Mesenchymal stem cell (in vitro differentiated cells and primary cell): ENCODE data around the gene PPP6R2.

Experiments
- DNase-seq: peaks from one replicate; pipeline ENCODE4 v3.0.0-alpha.2; 2013
- H2AFZ ChIP-seq: one replicate; pipeline ENCODE4 v1.6.1; 2013; ENCODE audit warnings: low read depth, mild to moderate bottlenecking, control low read depth, inconsistent platforms, low read length, moderate library complexity
- H2AK5ac ChIP-seq: 2 replicates; pipeline ENCODE4 v1.6.1; 2013; ENCODE audit warnings: low read length, moderate library complexity, mild to moderate bottlenecking, inconsistent platforms; ENCODE audit not compliant: severe bottlenecking
- H2BK120ac ChIP-seq: one replicate; pipeline ENCODE4 v1.6.1; 2013; ENCODE audit warnings: low read depth, mild to moderate bottlenecking, inconsistent platforms, low read length, moderate library complexity
- H2BK12ac ChIP-seq, 2 experiments: one replicate each; pipeline ENCODE4 v1.6.1; 2013; ENCODE audit warnings: inconsistent platforms in 2 of 2, low read length in 2 of 2, mild to moderate bottlenecking in 2 of 2, moderate library complexity in 2 of 2, control low read depth in 1 of 2
- H2BK15ac ChIP-seq: one replicate; pipeline ENCODE4 v1.6.1; 2013; ENCODE audit warnings: mild to moderate bottlenecking, low read depth, inconsistent platforms; ENCODE audit not compliant: poor library complexity, severe bottlenecking
- H2BK5ac ChIP-seq: 2 replicates; pipeline ENCODE4 v1.6.1; 2013; ENCODE audit warnings: low read depth, mild to moderate bottlenecking, low read length, control low read depth, inconsistent platforms; ENCODE audit not compliant: poor library complexity, severe bottlenecking
- H3K14ac ChIP-seq, 2 experiments: one replicate each; pipeline ENCODE4 v1.6.1; 2013; ENCODE audit warnings: inconsistent platforms in 2 of 2, low read length in 2 of 2, control low read depth in 1 of 2, mild to moderate bottlenecking in 1 of 2, moderate library complexity in 1 of 2
- H3K18ac ChIP-seq, 2 experiments: one replicate each; pipeline ENCODE4 v1.6.1; 2013; ENCODE audit warnings: inconsistent platforms in 2 of 2, low read length in 2 of 2, control low read depth in 1 of 2, low read depth in 1 of 2, mild to moderate bottlenecking in 1 of 2
- H3K23ac ChIP-seq, 2 experiments: one replicate each; pipeline ENCODE4 v1.6.1; 2013; ENCODE audit warnings: inconsistent platforms in 2 of 2, low read length in 2 of 2, mild to moderate bottlenecking in 2 of 2, moderate library complexity in 2 of 2, control low read depth in 1 of 2
- H3K27ac ChIP-seq: 2 replicates; pipeline ENCODE4 v1.5.1; 2013; ENCODE audit warnings: mild to moderate bottlenecking, moderate library complexity, low read length, control low read depth, inconsistent platforms; ENCODE audit not compliant: poor library complexity, severe bottlenecking
- H3K27me3 ChIP-seq, 2 experiments: 2 replicates each; pipeline versions ENCODE4 v1.6.1 to v1.7.0; 2013; ENCODE audit warnings: low read length in 2 of 2, mild to moderate bottlenecking in 2 of 2, moderate library complexity in 2 of 2, control low read depth in 1 of 2, inconsistent platforms in 1 of 2; ENCODE audit not compliant: control insufficient read depth in 1 of 2, insufficient read depth in 1 of 2
- H3K36me3 ChIP-seq, 2 experiments: 2 replicates each; pipeline versions ENCODE4 v1.6.1 to v1.7.0; 2013; ENCODE audit warnings: low read length in 2 of 2, control low read depth in 1 of 2, inconsistent platforms in 1 of 2, low read depth in 1 of 2, mild to moderate bottlenecking in 1 of 2; ENCODE audit not compliant: insufficient read depth in 2 of 2, control insufficient read depth in 1 of 2
- H3K4ac ChIP-seq, 2 experiments: one replicate each; pipeline ENCODE4 v1.6.1; 2013; ENCODE audit warnings: inconsistent platforms in 2 of 2, low read length in 2 of 2, mild to moderate bottlenecking in 2 of 2, moderate library complexity in 2 of 2, control low read depth in 1 of 2, low read depth in 1 of 2
- H3K4me1 ChIP-seq: 2 replicates; pipeline ENCODE4 v1.6.1; 2013; ENCODE audit warnings: low read depth, low read length, control low read depth; ENCODE audit not compliant: control insufficient read depth, insufficient read depth
- H3K4me2 ChIP-seq: 2 replicates; pipeline ENCODE4 v1.6.1; 2013; ENCODE audit warnings: low read length, mild to moderate bottlenecking, inconsistent platforms; ENCODE audit not compliant: poor library complexity, severe bottlenecking
- H3K4me3 ChIP-seq, 2 experiments: 2 replicates each; pipeline versions ENCODE4 v1.5.1 to v1.7.0; 2013; ENCODE audit warnings: low read length in 2 of 2, mild to moderate bottlenecking in 2 of 2, control low read depth in 1 of 2, low read depth in 1 of 2; ENCODE audit not compliant: insufficient read depth in 1 of 2
- H3K79me1 ChIP-seq: replicated peaks from 2 replicates; pipeline ENCODE4 v1.6.1; 2013; ENCODE audit warnings: mild to moderate bottlenecking, control low read depth, low read length, inconsistent platforms; ENCODE audit not compliant: poor library complexity, severe bottlenecking
- H3K9ac ChIP-seq: 2 replicates; pipeline ENCODE4 v1.7.0; 2013; ENCODE audit warnings: mild to moderate bottlenecking, low read length, moderate library complexity
- H3K9me3 ChIP-seq: 2 replicates; pipeline ENCODE4 v1.7.0; 2013; ENCODE audit warnings: mild to moderate bottlenecking, low read length; ENCODE audit not compliant: control insufficient read depth
- H4K8ac ChIP-seq: one replicate; pipeline ENCODE4 v1.6.1; 2013; ENCODE audit warnings: inconsistent platforms, mild to moderate bottlenecking, low read length, moderate library complexity
- H4K91ac ChIP-seq: one replicate; pipeline ENCODE4 v1.6.1; 2013; ENCODE audit warnings: mild to moderate bottlenecking, low read length, inconsistent platforms
- WGBS: methylation state at CpG from one replicate; pipeline ENCODE4 v1.1.7; 2013; ENCODE audit warnings: mixed read lengths; 5-methylcytosine and 5-hydroxymethylcytosine counted together

Gene PPP6R2

GRCh38 chr22:50439871-50440331 is 96.8 kb downstream of the PPP6R2 start:
- no peak overlapping the region for H2BK120ac ChIP-seq
- no peak overlapping the region for H2BK5ac ChIP-seq
- H2AFZ ChIP-seq, result no peak overlapping the region
- no peak overlapping the region for H3K4me3 ChIP-seq
- H3K4me1 ChIP-seq, result peaks cover 17% of the 10 kb centered on the region
- no peak overlapping the region for H3K27ac ChIP-seq
- H3K9me3 ChIP-seq, result no peaks in the 10 kb centered on the region
- H3K23ac ChIP-seq, result no peak overlapping the region
- peaks cover 81 to 91% of the 10 kb centered on the region in 2 experiments for H3K36me3 ChIP-seq
- H3K79me1 ChIP-seq, result peaks cover 5% of the 10 kb centered on the region
- H3K14ac ChIP-seq, result no peak overlapping the region
- H3K27me3 ChIP-seq, result no peaks in the 10 kb centered on the region
- 94% methylated on average over 10 of the region's 10 CpGs for WGBS
- no peak overlapping the region for H3K4ac ChIP-seq
- no peak overlapping the region for H4K8ac ChIP-seq
- H2AK5ac ChIP-seq, result no peak overlapping the region
- no peak overlapping the region for H3K4me2 ChIP-seq
- H2BK15ac ChIP-seq, result no peak overlapping the region
- H4K91ac ChIP-seq, result no peak overlapping the region
- H3K9ac ChIP-seq, result no peak overlapping the region
- no peak overlapping the region for H2BK12ac ChIP-seq
- no peak for DNase-seq
- no peak overlapping the region for H3K18ac ChIP-seq

GRCh38 chr22:50440544-50441249 is 97.6 kb downstream of the PPP6R2 start:
- H4K8ac ChIP-seq, result no peak overlapping the region
- 94% methylated on average over 26 of the region's 26 CpGs for WGBS
- H2BK15ac ChIP-seq, result no peak overlapping the region
- H3K27ac ChIP-seq, result no peak overlapping the region
- peaks cover 81 to 91% of the 10 kb centered on the region in 2 experiments for H3K36me3 ChIP-seq
- no peak overlapping the region for H3K9ac ChIP-seq
- no peaks in the 10 kb centered on the region for H3K27me3 ChIP-seq
- no peak overlapping the region for H3K23ac ChIP-seq
- H2BK12ac ChIP-seq, result no peak overlapping the region
- peaks cover 20% of the 10 kb centered on the region for H3K4me1 ChIP-seq
- H2AFZ ChIP-seq, result no peak overlapping the region
- DNase-seq, result no peak
- no peak overlapping the region for H3K4me3 ChIP-seq
- H3K79me1 ChIP-seq, result peaks cover 5% of the 10 kb centered on the region
- no peak overlapping the region for H3K4me2 ChIP-seq
- no peak overlapping the region for H3K18ac ChIP-seq
- H3K14ac ChIP-seq, result no peak overlapping the region
- no peak overlapping the region for H2BK120ac ChIP-seq
- no peak overlapping the region for H3K4ac ChIP-seq
- H4K91ac ChIP-seq, result no peak overlapping the region
- no peak overlapping the region for H2BK5ac ChIP-seq
- H3K9me3 ChIP-seq, result no peaks in the 10 kb centered on the region
- H2AK5ac ChIP-seq, result no peak overlapping the region

GRCh38 chr22:50441428-50441993 is 98.4 kb downstream of the PPP6R2 start:
- Histone ChIP-seq H3K27ac (no peak overlapping the region), H2AK5ac (no peak overlapping the region), H3K9me3 (no peaks in the 10 kb centered on the region), H4K8ac (no peak overlapping the region), H3K27me3 (no peaks in the 10 kb centered on the region), H3K18ac (no peak overlapping the region), H3K9ac (no peak overlapping the region), H2BK15ac (no peak overlapping the region), H3K36me3 (peaks cover 77 to 91% of the 10 kb centered on the region in 2 experiments), H4K91ac (no peak overlapping the region), H3K4ac (no peak overlapping the region), H2BK12ac (peak overlapping the region in 1 of 2 experiments; percentile 34), H2BK120ac (no peak overlapping the region), H2AFZ (no peak overlapping the region), H3K4me2 (no peak overlapping the region), H3K4me1 (peaks cover 21% of the 10 kb centered on the region), H3K79me1 (peaks cover 7% of the 10 kb centered on the region), H3K4me3 (no peak overlapping the region), H3K23ac (no peak overlapping the region), H2BK5ac (no peak overlapping the region), H3K14ac (no peak overlapping the region)
- DNase-seq, result no peak
- WGBS, result 93% methylated on average over 17 of the region's 17 CpGs

- no peak overlapping the region for H3K18ac ChIP-seq
- H3K27me3 ChIP-seq, result no peaks in the 10 kb centered on the region
- H3K14ac ChIP-seq, result no peak overlapping the region
- H4K91ac ChIP-seq, result no peak overlapping the region
- no peak overlapping the region for H2BK5ac ChIP-seq
- peaks cover 75 to 91% of the 10 kb centered on the region in 2 experiments for H3K36me3 ChIP-seq
- no peak overlapping the region for H2AK5ac ChIP-seq
- H2BK12ac ChIP-seq, result no peak overlapping the region
- H2BK15ac ChIP-seq, result no peak overlapping the region
- H3K4me1 ChIP-seq, result peaks cover 21% of the 10 kb centered on the region
- no peak overlapping the region for H4K8ac ChIP-seq
- no peak overlapping the region for H3K4me2 ChIP-seq
- H2AFZ ChIP-seq, result no peak overlapping the region
- no peak overlapping the region for H3K27ac ChIP-seq
- WGBS, result 89% methylated on average over 13 of the region's 15 CpGs
- H3K23ac ChIP-seq, result no peak overlapping the region
- H3K4ac ChIP-seq, result no peak overlapping the region
- H3K9me3 ChIP-seq, result no peaks in the 10 kb centered on the region
- H3K79me1 ChIP-seq, result peaks cover 7% of the 10 kb centered on the region
- H3K4me3 ChIP-seq, result no peak overlapping the region
- no peak for DNase-seq
- no peak overlapping the region for H3K9ac ChIP-seq
- no peak overlapping the region for H2BK120ac ChIP-seq
Measured at GRCh38 chr22:50443197-50443596, 100.1 kb downstream of the PPP6R2 start.
